Esophagus muscularis mucosa (tissue), 4 donors: Measurements from ENCODE around the gene ZDHHC13. TPM values are rescaled to one million over a fixed set of nuclear protein-coding genes. Genes with fewer than 3 reads are reported as not detected.

Experiments used
- DNase-seq: peaks from one replicate; pipeline ENCODE4 v3.0.0-alpha.2; 2017; ENCODE audit errors: extremely low spot score
- H3K27ac ChIP-seq, 4 donors: fragments of 200-600 bp; sonication (generic); replicated peaks in 1 of 4; 1 replicate in 3 of 4; 2 replicates in 1 of 4; pipeline ENCODE4 v1.5.1; 2016 to 2019; ENCODE audit warnings: mild to moderate bottlenecking in 1 of 4
- H3K27me3 ChIP-seq, 4 donors: fragments of 200-600 bp; sonication (generic); one replicate each; pipeline versions ENCODE4 v1.5.1 to v1.6.0; 2016 to 2019
- H3K36me3 ChIP-seq, 4 donors: fragments of 200-600 bp; sonication (generic); one replicate each; pipeline ENCODE4 v1.5.1; 2016 to 2019
- H3K4me1 ChIP-seq, 4 donors: fragments of 200-600 bp; sonication (generic); one replicate each; pipeline ENCODE4 v1.5.1; 2016 to 2019
- H3K4me3 ChIP-seq, 4 donors: fragments of 200-600 bp; sonication (generic); 1 replicate in 2 of 4; 2 replicates in 2 of 4; pipeline ENCODE4 v1.5.1; 2016 to 2019; ENCODE audit warnings: mild to moderate bottlenecking in 4 of 4, moderate library complexity in 1 of 4
- H3K9me3 ChIP-seq, 4 donors: fragments of 200-600 bp; sonication (generic); 1 replicate in 3 of 4; 2 replicates in 1 of 4; pipeline ENCODE4 v1.5.1; 2016 to 2019
- CTCF ChIP-seq, 3 experiments: fragments of 200-600 bp in 2 of 3; fragments of 450-650 bp in 1 of 3; sonication (generic) in 2 of 3; IDR thresholded peaks; one replicate each; pipeline ENCODE4 v1.5.1; 2017 to 2019; ENCODE audit warnings: antibody characterized with exemption in 3 of 3, mild to moderate bottlenecking in 2 of 3, moderate library complexity in 1 of 3
- EP300 ChIP-seq: sonication (generic); formaldehyde crosslinking; IDR thresholded peaks from one replicate; pipeline ENCODE4 v1.6.1; 2017; ENCODE audit warnings: antibody characterized with exemption
- POLR2A ChIP-seq: fragments of 450-650 bp; IDR thresholded peaks from one replicate; pipeline ENCODE4 v1.6.1; 2017; ENCODE audit warnings: antibody characterized with exemption, moderate library complexity, mild to moderate bottlenecking, low read depth
- POLR2AphosphoS5 ChIP-seq, 2 donors: sonication (generic); formaldehyde crosslinking; IDR thresholded peaks; one replicate each; pipeline ENCODE4 v1.6.1; 2017; ENCODE audit warnings: antibody characterized with exemption in 2 of 2
- WGBS: methylation state at CpG from one replicate; pipeline ENCODE4 v1.1.5; 2018; 5-methylcytosine and 5-hydroxymethylcytosine counted together
- intact Hi-C: fragments of 100-400 bp; cut with DNase I; formaldehyde crosslinking; loops from one replicate; pipeline ENCODE4 v1.15.1; 2023
- total RNA-seq, 4 donors: library from RNA; depleted of rRNA; stranded (reverse); fragments of >200 nt; gene quantifications; one replicate each; pipeline versions ENCODE4 v1.1.0 to v1.2.1, GENCODE V29; 2016

ZDHHC13 gene
- total RNA-seq, 4 donors from 2014 or later, result 4.1 to 5.5 (median 4.9) TPM

GRCh38 chr11:19089421-19089820, 27.5 kb upstream of the ZDHHC13 start:
- no peak for DNase-seq
- H3K36me3 ChIP-seq, result no peaks in the 10 kb centered on the region
- no peaks in the 10 kb centered on the region for H3K9me3 ChIP-seq
- TF ChIP-seq POLR2A (no peak), CTCF (IDR thresholded peaks at IDR 0.05) (no peak), POLR2AphosphoS5 (IDR thresholded peaks at IDR 0.05) (no peak), EP300 (no peak)
- H3K4me3 ChIP-seq, result no peak overlapping the region
- H3K27me3 ChIP-seq, result peaks cover 0 to 11% (median 0%) of the 10 kb centered on the region in 4 donors
- H3K4me1 ChIP-seq, result no peaks in the 10 kb centered on the region
- intact Hi-C loops, result no loop called here
- H3K27ac ChIP-seq, result no peak overlapping the region
- 97% methylated on average over 5 of the region's 5 CpGs for WGBS

- TF ChIP-seq EP300 (no peak), POLR2A (no peak), POLR2AphosphoS5 (IDR thresholded peaks at IDR 0.05) (no peak), CTCF (IDR thresholded peaks at IDR 0.05) (no peak)
- Histone ChIP-seq H3K27ac (no peak overlapping the region), H3K36me3 (no peaks in the 10 kb centered on the region), H3K4me1 (no peaks in the 10 kb centered on the region), H3K9me3 (no peaks in the 10 kb centered on the region), H3K4me3 (no peak overlapping the region), H3K27me3 (peaks cover 0 to 21% (median 0%) of the 10 kb centered on the region in 4 donors)
- intact Hi-C loops, result no loop called here
- DNase-seq, result no peak
- 91% methylated on average over 1 of the region's 1 CpG for WGBS
Measured at GRCh38 chr11:19091366-19091765, 25.6 kb upstream of the ZDHHC13 start.

GRCh38 chr11:19092342-19092741, 24.6 kb upstream of the ZDHHC13 start:
- H3K27ac ChIP-seq, result no peak overlapping the region
- H3K9me3 ChIP-seq, result no peaks in the 10 kb centered on the region
- H3K27me3 ChIP-seq, result peaks cover 0 to 21% (median 0%) of the 10 kb centered on the region in 4 donors
- DNase-seq, result no peak
- TF ChIP-seq CTCF (IDR thresholded peaks at IDR 0.05), result no peak
- TF ChIP-seq POLR2A, result no peak
- TF ChIP-seq EP300, result no peak
- no peak for TF ChIP-seq POLR2AphosphoS5 (IDR thresholded peaks at IDR 0.05)
- intact Hi-C loops, result no loop called here
- H3K36me3 ChIP-seq, result no peaks in the 10 kb centered on the region
- WGBS, result 72% methylated on average over 3 of the region's 3 CpGs
- no peaks in the 10 kb centered on the region for H3K4me1 ChIP-seq
- H3K4me3 ChIP-seq, result no peak overlapping the region

GRCh38 chr11:19092850-19093249, 24.1 kb upstream of the ZDHHC13 start:
- H3K36me3 ChIP-seq, result no peaks in the 10 kb centered on the region
- no peak overlapping the region for H3K27ac ChIP-seq
- 94% methylated on average over 2 of the region's 2 CpGs for WGBS
- intact Hi-C loops, result no loop called here
- H3K4me1 ChIP-seq, result no peaks in the 10 kb centered on the region
- TF ChIP-seq POLR2A, result no peak
- TF ChIP-seq EP300, result no peak
- no peak for TF ChIP-seq POLR2AphosphoS5 (IDR thresholded peaks at IDR 0.05)
- no peak for TF ChIP-seq CTCF (IDR thresholded peaks at IDR 0.05)
- DNase-seq, result no peak
- H3K27me3 ChIP-seq, result peaks cover 0 to 21% (median 0%) of the 10 kb centered on the region in 4 donors
- H3K9me3 ChIP-seq, result no peaks in the 10 kb centered on the region
- H3K4me3 ChIP-seq, result no peak overlapping the region

- H3K36me3 ChIP-seq, result no peaks in the 10 kb centered on the region
- DNase-seq, result no peak
- H3K9me3 ChIP-seq, result no peaks in the 10 kb centered on the region
- H3K27ac ChIP-seq, result no peak overlapping the region
- 79% methylated on average over 4 of the region's 4 CpGs for WGBS
- no peaks in the 10 kb centered on the region for H3K4me1 ChIP-seq
- TF ChIP-seq CTCF (IDR thresholded peaks at IDR 0.05) (no peak), POLR2AphosphoS5 (IDR thresholded peaks at IDR 0.05) (no peak), EP300 (no peak), POLR2A (no peak)
- peaks cover 0 to 21% (median 0%) of the 10 kb centered on the region in 4 donors for H3K27me3 ChIP-seq
- intact Hi-C loops, result no loop called here
- no peak overlapping the region for H3K4me3 ChIP-seq
Measured at GRCh38 chr11:19093976-19094375, 23.0 kb upstream of the ZDHHC13 start.
